ENCODE measurements around the gene ADRA2C. TPM values are rescaled to one million over a fixed set of nuclear protein-coding genes. Genes with fewer than 3 reads are reported as not detected.

ADRA2C gene
- polyA plus RNA-seq, 2 of the 4 experiments (the other 2 are of a cell fraction), result 1.9 to 4.1 TPM

- POLR2A ChIA-PET, result no interaction called here
- FAIRE-seq, result no peak
These were observed 29.9 kb upstream of the ADRA2C start for GRCh38 chr4:3736290-3736689.

DNA sequence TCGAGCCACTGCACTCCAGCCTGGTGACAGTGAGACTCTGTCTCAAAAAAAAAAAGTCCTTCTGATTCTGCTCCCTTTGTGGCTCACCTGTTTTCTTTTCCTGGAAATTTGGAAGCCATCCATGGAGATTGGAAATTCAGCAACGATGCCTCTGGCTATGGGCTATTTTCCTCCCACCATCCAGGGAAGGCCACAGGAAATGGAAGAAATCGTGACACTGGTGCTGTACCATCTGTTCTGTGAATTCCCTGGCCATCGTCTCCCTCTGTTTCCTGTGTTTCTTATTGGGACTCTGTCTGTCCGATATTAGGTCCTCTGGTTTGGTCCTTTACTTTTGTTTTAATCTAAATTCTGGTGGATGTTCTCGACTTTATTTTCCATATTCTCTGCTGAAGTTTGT lies 29.4 kb upstream of the ADRA2C start:
- WGBS (ENCODE audit: missing lambda C conversion rate), result 32% methylated on average over 6 of the region's 6 CpGs
- no peaks in the 10 kb centered on the region for H3K9me3 ChIP-seq
- no peak overlapping the region for H3K4me2 ChIP-seq
- POLR2A ChIA-PET, result no interaction called here
- no peak overlapping the region for H3K27ac ChIP-seq
- FAIRE-seq (no peak), DNase-seq (ENCODE audit: low read depth in 1 of 2, low spot score in 1 of 2) (no peak), ATAC-seq (no peak)
- H3K4me1 ChIP-seq, result no peaks in the 10 kb centered on the region
- H3K4me3 ChIP-seq, result no peak overlapping the region
- CTCF ChIA-PET, result interaction anchor here (1.0 kb wide), 1 partner anchor 24 kb away, joined by 4 read pairs; no protein-coding TSS in a partner anchor
- TF ChIP-seq HEYL (CRISPR knock-in tag; IDR thresholded peaks at IDR 0.05) (no peak), NR3C1 (IDR thresholded peaks at IDR 0.05) (no peak), NFE2L2 (conservative IDR thresholded peaks at IDR 0.05; ENCODE audit: low read length) (no peak), CEBPB (IDR thresholded peaks at IDR 0.05) (no peak), PHF8 (IDR thresholded peaks at IDR 0.05; ENCODE audit: borderline replicate concordance, low read depth) (no peak), KDM5A (IDR thresholded peaks at IDR 0.05) (no peak), TP53 (CRISPR knock-in tag; IDR thresholded peaks at IDR 0.05) (no peak), MAZ (IDR thresholded peaks at IDR 0.05; ENCODE audit: borderline replicate concordance, low read depth, low read length) (no peak), SMC3 (IDR thresholded peaks at IDR 0.05) (no peak), ELK1 (IDR thresholded peaks at IDR 0.05; ENCODE audit: low read depth, low read length) (no peak), RCOR1 (IDR thresholded peaks at IDR 0.05; ENCODE audit: low read depth, low read length) (no peak), NPAS2 (CRISPR knock-in tag; IDR thresholded peaks at IDR 0.05; ENCODE audit: borderline replicate concordance) (no peak), EP300 (IDR thresholded peaks at IDR 0.05) (no peak), GATA3 (IDR thresholded peaks at IDR 0.05; ENCODE audit: borderline replicate concordance) (no peak), RNF2 (IDR thresholded peaks at IDR 0.05; ENCODE audit: borderline replicate concordance, low read depth) (no peak), HOXB5 (CRISPR knock-in tag; IDR thresholded peaks at IDR 0.05) (no peak)

More at GRCh38 chr4:3736290-3736689, 29.9 kb upstream of the ADRA2C start:
- Histone ChIP-seq H3K9me3 (no peaks in the 10 kb centered on the region), H3K4me2 (no peak overlapping the region), H3K27ac (no peak overlapping the region), H3K4me1 (no peaks in the 10 kb centered on the region), H3K4me3 (no peak overlapping the region)
- CTCF ChIA-PET, result no interaction called here
- 18% methylated on average over 5 of the region's 5 CpGs for WGBS (ENCODE audit: missing lambda C conversion rate)
- TF ChIP-seq PHF8 (IDR thresholded peaks at IDR 0.05; ENCODE audit: borderline replicate concordance, low read depth) (no peak), ELK1 (IDR thresholded peaks at IDR 0.05; ENCODE audit: low read depth, low read length) (no peak), FOXS1 (CRISPR knock-in tag; IDR thresholded peaks at IDR 0.05) (no peak)
- no peak for ATAC-seq
- no peak for DNase-seq (ENCODE audit: low read depth in 1 of 2, low spot score in 1 of 2)

- CTCF ChIA-PET, result interaction anchor here (0.8 to 2.0 kb wide), 3 partner anchors 9 to 225 kb away, joined by 3 to 6 read pairs (median 3); no protein-coding TSS in a partner anchor
- WGBS (ENCODE audit: missing lambda C conversion rate), result 53% methylated on average over 2 of the region's 13 CpGs
- POLR2A ChIA-PET, result no interaction called here
- DNase-seq (ENCODE audit: low read depth in 1 of 2, low spot score in 1 of 2) (no peak), FAIRE-seq (no peak), ATAC-seq (no peak)
- H3K4me1 ChIP-seq, result no peaks in the 10 kb centered on the region
- H3K9me3 ChIP-seq, result peaks cover 8% of the 10 kb centered on the region; the same call in 1 of the 3 replicates
- H3K4me3 ChIP-seq, result no peak overlapping the region
- H3K4me2 ChIP-seq, result no peak overlapping the region
- no peak overlapping the region for H3K27ac ChIP-seq
- TF ChIP-seq HDAC2 (IDR thresholded peaks at IDR 0.05) (no peak), NPAS2 (CRISPR knock-in tag; IDR thresholded peaks at IDR 0.05; ENCODE audit: borderline replicate concordance) (no peak), HMGXB4 (CRISPR knock-in tag; IDR thresholded peaks at IDR 0.05; ENCODE audit: borderline replicate concordance) (no peak), ATOH8 (CRISPR knock-in tag; IDR thresholded peaks at IDR 0.05; ENCODE audit: low read depth) (no peak), PHF8 (IDR thresholded peaks at IDR 0.05; ENCODE audit: borderline replicate concordance, low read depth) (no peak), KDM5A (IDR thresholded peaks at IDR 0.05) (no peak), ZFP36 (IDR thresholded peaks at IDR 0.05; ENCODE audit: borderline replicate concordance, partially characterized antibody) (no peak), CTCF (IDR thresholded peaks at IDR 0.05) (no peak), CHD2 (IDR thresholded peaks at IDR 0.05; ENCODE audit: low read length, partially characterized antibody) (no peak), FOSB (CRISPR knock-in tag; IDR thresholded peaks at IDR 0.05) (no peak)
- TF ChIP-seq, protein P1, sequence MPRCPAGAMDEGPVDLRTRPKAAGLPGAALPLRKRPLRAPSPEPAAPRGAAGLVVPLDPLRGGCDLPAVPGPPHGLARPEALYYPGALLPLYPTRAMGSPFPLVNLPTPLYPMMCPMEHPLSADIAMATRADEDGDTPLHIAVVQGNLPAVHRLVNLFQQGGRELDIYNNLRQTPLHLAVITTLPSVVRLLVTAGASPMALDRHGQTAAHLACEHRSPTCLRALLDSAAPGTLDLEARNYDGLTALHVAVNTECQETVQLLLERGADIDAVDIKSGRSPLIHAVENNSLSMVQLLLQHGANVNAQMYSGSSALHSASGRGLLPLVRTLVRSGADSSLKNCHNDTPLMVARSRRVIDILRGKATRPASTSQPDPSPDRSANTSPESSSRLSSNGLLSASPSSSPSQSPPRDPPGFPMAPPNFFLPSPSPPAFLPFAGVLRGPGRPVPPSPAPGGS (IDR thresholded peaks at IDR 0.05), result no peak
- TF ChIP-seq, protein P2, sequence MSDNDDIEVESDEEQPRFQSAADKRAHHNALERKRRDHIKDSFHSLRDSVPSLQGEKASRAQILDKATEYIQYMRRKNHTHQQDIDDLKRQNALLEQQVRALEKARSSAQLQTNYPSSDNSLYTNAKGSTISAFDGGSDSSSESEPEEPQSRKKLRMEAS (IDR thresholded peaks at IDR 0.05), result no peak
These were observed 26.6 kb upstream of the ADRA2C start for GRCh38 chr4:3739577-3739976.
